ENCODE data around the gene CLCN3.

DNA sequence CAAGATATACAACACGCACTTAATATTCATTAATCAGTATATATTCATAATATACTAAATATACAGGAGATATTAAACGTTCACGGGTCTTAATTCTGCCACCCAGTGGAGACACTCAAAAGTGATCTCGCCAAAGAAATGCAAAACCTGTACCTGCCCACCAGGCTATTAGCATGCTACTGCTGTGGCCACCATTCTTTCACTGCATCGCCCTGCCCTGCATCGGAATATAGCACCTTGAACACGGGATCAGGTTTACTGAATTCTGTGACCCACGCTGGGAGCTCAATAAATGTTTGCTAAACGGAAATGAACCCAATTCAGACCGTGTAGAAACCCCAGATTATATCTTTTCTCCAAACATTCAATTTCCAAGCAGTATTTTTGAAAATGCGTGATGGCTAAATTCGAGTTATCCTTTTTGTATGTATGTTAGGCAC lies 840 bp upstream of the CLCN3 start:
- TF ChIP-seq, protein P1, sequence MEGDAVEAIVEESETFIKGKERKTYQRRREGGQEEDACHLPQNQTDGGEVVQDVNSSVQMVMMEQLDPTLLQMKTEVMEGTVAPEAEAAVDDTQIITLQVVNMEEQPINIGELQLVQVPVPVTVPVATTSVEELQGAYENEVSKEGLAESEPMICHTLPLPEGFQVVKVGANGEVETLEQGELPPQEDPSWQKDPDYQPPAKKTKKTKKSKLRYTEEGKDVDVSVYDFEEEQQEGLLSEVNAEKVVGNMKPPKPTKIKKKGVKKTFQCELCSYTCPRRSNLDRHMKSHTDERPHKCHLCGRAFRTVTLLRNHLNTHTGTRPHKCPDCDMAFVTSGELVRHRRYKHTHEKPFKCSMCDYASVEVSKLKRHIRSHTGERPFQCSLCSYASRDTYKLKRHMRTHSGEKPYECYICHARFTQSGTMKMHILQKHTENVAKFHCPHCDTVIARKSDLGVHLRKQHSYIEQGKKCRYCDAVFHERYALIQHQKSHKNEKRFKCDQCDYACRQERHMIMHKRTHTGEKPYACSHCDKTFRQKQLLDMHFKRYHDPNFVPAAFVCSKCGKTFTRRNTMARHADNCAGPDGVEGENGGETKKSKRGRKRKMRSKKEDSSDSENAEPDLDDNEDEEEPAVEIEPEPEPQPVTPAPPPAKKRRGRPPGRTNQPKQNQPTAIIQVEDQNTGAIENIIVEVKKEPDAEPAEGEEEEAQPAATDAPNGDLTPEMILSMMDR (IDR thresholded peaks at IDR 0.05) = peak; percentile 52
- TF ChIP-seq EZH2 (IDR thresholded peaks at IDR 0.05) = no peak
- TF ChIP-seq EZH2phosphoT487 (IDR thresholded peaks at IDR 0.05) = no peak
